MCF 10A (cell line): ENCODE data around the gene MAML2. TPM values are rescaled to one million over a fixed set of nuclear protein-coding genes. Genes with fewer than 3 reads are reported as not detected.

Source experiments
- BruUV-seq: library from RNA; stranded (reverse); fragments of 400-500 nt; replicated peaks from 2 replicates; lab custom pipeline; 2021; lab: Mats Ljungman, UMichigan
- CTCF ChIA-PET: fragments of 300-600 bp; sonication (Branson Sonifier 250); formaldehyde crosslinking; extraction: SDS; loops from one replicate; lab custom pipeline; 2021; ENCODE audit warnings: antibody characterized with exemption, inconsistent platforms; lab: Yijun Ruan, JAX
- POLR2A ChIA-PET: fragments of 300-600, 350-650 bp; sonication (Branson Sonifier 250); formaldehyde crosslinking; extraction: SDS; loops from one replicate; lab custom pipeline; 2020; ENCODE audit warnings: antibody characterized with exemption, inconsistent platforms; lab: Yijun Ruan, JAX
- DNase-seq: peaks from one replicate; pipeline ENCODE4 v3.0.0-alpha.2; 2018; ENCODE audit not compliant: unreplicated experiment
- H3K27ac Mint-ChIP-seq: one replicate; pipeline ENCODE4 v1.8.0; 2022; ENCODE audit warnings: mild to moderate bottlenecking, low read depth, mixed read lengths; ENCODE audit not compliant: unreplicated experiment
- H3K27me3 Mint-ChIP-seq: one replicate; pipeline ENCODE4 v1.8.0; 2022; ENCODE audit warnings: mixed read lengths; ENCODE audit not compliant: insufficient read depth, unreplicated experiment
- H3K36me3 Mint-ChIP-seq: one replicate; pipeline ENCODE4 v1.8.0; 2022; ENCODE audit warnings: mild to moderate bottlenecking, moderate library complexity, mixed read lengths; ENCODE audit not compliant: insufficient read depth, unreplicated experiment
- H3K4me1 Mint-ChIP-seq: one replicate; pipeline ENCODE4 v1.8.0; 2022; ENCODE audit warnings: mixed read lengths; ENCODE audit not compliant: insufficient read depth, unreplicated experiment
- H3K4me3 Mint-ChIP-seq: one replicate; pipeline ENCODE4 v1.8.0; 2022; ENCODE audit warnings: mild to moderate bottlenecking, moderate library complexity, mixed read lengths; ENCODE audit not compliant: unreplicated experiment
- H3K9me3 Mint-ChIP-seq: one replicate; pipeline ENCODE4 v1.8.0; 2022; ENCODE audit warnings: mixed read lengths; ENCODE audit not compliant: unreplicated experiment
- intact Hi-C: fragments of 100-400 bp; cut with micrococcal nuclease; formaldehyde crosslinking; loops from 2 replicates; pipeline ENCODE4 v1.14.1; 2022
- total RNA-seq: library from RNA; stranded (reverse); gene quantifications from 2 replicates; pipeline ENCODE4 v1.2.3, GENCODE V29; 2022
- TF ChIP-seq, protein P1 (sequence below): fragments of 200-600 bp; IDR thresholded peaks from one replicate; pipeline ENCODE4 v1.8.0; 2022; ENCODE audit warnings: antibody characterized with exemption, mild to moderate bottlenecking; ENCODE audit not compliant: unreplicated experiment

MAML2 gene
- total RNA-seq, 1 experiment from 2014 or later = 8.6 TPM

GRCh38 chr11:95993438-95994298, 349.3 kb downstream of the MAML2 start:
- H3K36me3 Mint-ChIP-seq = peaks cover 4% of the 10 kb centered on the region
- intact Hi-C loops = no loop called here
- no peaks in the 10 kb centered on the region for H3K9me3 Mint-ChIP-seq
- H3K27me3 Mint-ChIP-seq = no peaks in the 10 kb centered on the region
- ChIA-PET CTCF (interaction anchor here (1.1 kb wide), 1 partner anchor 19 kb away, joined by 3 read pairs; no protein-coding TSS in a partner anchor), POLR2A (interaction anchor here (1.0 kb wide), 1 partner anchor 349 kb away, joined by 3 read pairs; the partner anchor contains the start of gene MAML2)
- H3K4me3 Mint-ChIP-seq = no peak overlapping the region
- H3K4me1 Mint-ChIP-seq = peaks cover 22% of the 10 kb centered on the region
- TF ChIP-seq, protein P1, sequence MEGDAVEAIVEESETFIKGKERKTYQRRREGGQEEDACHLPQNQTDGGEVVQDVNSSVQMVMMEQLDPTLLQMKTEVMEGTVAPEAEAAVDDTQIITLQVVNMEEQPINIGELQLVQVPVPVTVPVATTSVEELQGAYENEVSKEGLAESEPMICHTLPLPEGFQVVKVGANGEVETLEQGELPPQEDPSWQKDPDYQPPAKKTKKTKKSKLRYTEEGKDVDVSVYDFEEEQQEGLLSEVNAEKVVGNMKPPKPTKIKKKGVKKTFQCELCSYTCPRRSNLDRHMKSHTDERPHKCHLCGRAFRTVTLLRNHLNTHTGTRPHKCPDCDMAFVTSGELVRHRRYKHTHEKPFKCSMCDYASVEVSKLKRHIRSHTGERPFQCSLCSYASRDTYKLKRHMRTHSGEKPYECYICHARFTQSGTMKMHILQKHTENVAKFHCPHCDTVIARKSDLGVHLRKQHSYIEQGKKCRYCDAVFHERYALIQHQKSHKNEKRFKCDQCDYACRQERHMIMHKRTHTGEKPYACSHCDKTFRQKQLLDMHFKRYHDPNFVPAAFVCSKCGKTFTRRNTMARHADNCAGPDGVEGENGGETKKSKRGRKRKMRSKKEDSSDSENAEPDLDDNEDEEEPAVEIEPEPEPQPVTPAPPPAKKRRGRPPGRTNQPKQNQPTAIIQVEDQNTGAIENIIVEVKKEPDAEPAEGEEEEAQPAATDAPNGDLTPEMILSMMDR = no peak
- no peak for DNase-seq
- H3K27ac Mint-ChIP-seq = no peak overlapping the region
- no TSS peak for BruUV-seq

GRCh38 chr11:95991545-95991944, 351.4 kb downstream of the MAML2 start:
- no peak overlapping the region for H3K4me3 Mint-ChIP-seq
- peak overlapping the region; percentile 88 for H3K27ac Mint-ChIP-seq
- ChIA-PET POLR2A (no interaction called here), CTCF (interaction anchor here (0.7 kb wide), 1 partner anchor 57 kb away, joined by 3 read pairs; no protein-coding TSS in a partner anchor)
- BruUV-seq = no TSS peak
- H3K4me1 Mint-ChIP-seq = peaks cover 22% of the 10 kb centered on the region
- DNase-seq = no peak
- H3K9me3 Mint-ChIP-seq = no peaks in the 10 kb centered on the region
- H3K27me3 Mint-ChIP-seq = no peaks in the 10 kb centered on the region
- intact Hi-C loops = no loop called here
- H3K36me3 Mint-ChIP-seq = peaks cover 8% of the 10 kb centered on the region
- TF ChIP-seq, protein P1 = no peak

- no peak for DNase-seq
- Mint-ChIP-seq H3K27ac (peak overlapping the region; percentile 88), H3K4me3 (no peak overlapping the region), H3K9me3 (no peaks in the 10 kb centered on the region), H3K27me3 (no peaks in the 10 kb centered on the region), H3K36me3 (peaks cover 8% of the 10 kb centered on the region), H3K4me1 (peaks cover 22% of the 10 kb centered on the region)
- TF ChIP-seq, protein P1 = no peak
- intact Hi-C loops = no loop called here
- ChIA-PET POLR2A (no interaction called here), CTCF (no interaction called here)
- no TSS peak for BruUV-seq
These were observed 351.9 kb downstream of the MAML2 start for GRCh38 chr11:95991101-95991500.

- Mint-ChIP-seq H3K4me3 (no peak overlapping the region), H3K27ac (no peak overlapping the region), H3K27me3 (no peaks in the 10 kb centered on the region), H3K9me3 (no peaks in the 10 kb centered on the region), H3K36me3 (peaks cover 4% of the 10 kb centered on the region), H3K4me1 (peaks cover 24% of the 10 kb centered on the region)
- intact Hi-C loops = no loop called here
- TF ChIP-seq, protein P1 = no peak
- no peak for DNase-seq
- CTCF ChIA-PET = no interaction called here
- BruUV-seq = no TSS peak
- POLR2A ChIA-PET = no interaction called here
These were observed 353.2 kb downstream of the MAML2 start for GRCh38 chr11:95989780-95990179.
